CD4-positive, alpha-beta memory T cell (primary cell): ENCODE results near the gene WIZ. TPM values are rescaled to one million over a fixed set of nuclear protein-coding genes. Genes with fewer than 3 reads are reported as not detected.

Experiments
- CTCF ChIA-PET: fragments of 350-600 bp; sonication (Branson Sonifier 250); formaldehyde crosslinking; loops from one replicate; lab custom pipeline; 2021; ENCODE audit warnings: inconsistent platforms; ENCODE audit not compliant: partially characterized antibody; lab: Charles Lee
- POLR2A ChIA-PET: fragments of 350-600 bp; sonication (Branson Sonifier 250); formaldehyde crosslinking; loops from one replicate; lab custom pipeline; 2021; ENCODE audit not compliant: partially characterized antibody; lab: Charles Lee
- DNase-seq, 5 donors: peaks; one replicate each; pipeline versions ENCODE4 v3.0.0 to v3.0.0-alpha.2; 2020 to 2022; ENCODE audit warnings: mixed read lengths in 1 of 5
- H3K27ac ChIP-seq: one replicate; pipeline ENCODE4 v1.7.0; 2013; ENCODE audit warnings: low read depth, low read length
- H3K27me3 ChIP-seq: 2 replicates; pipeline ENCODE4 v1.7.0; 2013; ENCODE audit warnings: mild to moderate bottlenecking, low read length, moderate library complexity; ENCODE audit not compliant: insufficient read depth
- H3K36me3 ChIP-seq: 2 replicates; pipeline ENCODE4 v1.7.0; 2013; ENCODE audit warnings: mild to moderate bottlenecking, low read length, moderate library complexity; ENCODE audit not compliant: insufficient read depth
- H3K4me1 ChIP-seq: 2 replicates; pipeline ENCODE4 v1.7.0; 2013; ENCODE audit warnings: mild to moderate bottlenecking, low read length, moderate library complexity; ENCODE audit not compliant: insufficient read depth
- H3K4me3 ChIP-seq, 2 donors: one replicate each; pipeline ENCODE4 v1.7.0; 2013; ENCODE audit warnings: low read length in 2 of 2, mild to moderate bottlenecking in 1 of 2
- H3K9me3 ChIP-seq, 2 donors: one replicate each; pipeline ENCODE4 v1.7.0; 2013; ENCODE audit warnings: low read length in 2 of 2, control low read depth in 1 of 2; ENCODE audit not compliant: control insufficient read depth in 1 of 2
- H3K27ac Mint-ChIP-seq, 7 donors: one replicate each; pipeline ENCODE4 v1.8.0; 2020 to 2021; ENCODE audit warnings: mixed read lengths in 7 of 7, mild to moderate bottlenecking in 6 of 7, inconsistent platforms in 3 of 7, moderate library complexity in 3 of 7
- H3K27me3 Mint-ChIP-seq, 2 donors: one replicate each; pipeline ENCODE4 v1.8.0; 2020 to 2021; ENCODE audit warnings: mixed read lengths in 2 of 2
- H3K36me3 Mint-ChIP-seq, 2 donors: one replicate each; pipeline ENCODE4 v1.8.0; 2020 to 2021; ENCODE audit warnings: mixed read lengths in 2 of 2, inconsistent platforms in 1 of 2, mild to moderate bottlenecking in 1 of 2
- H3K4me1 Mint-ChIP-seq, 4 donors: one replicate each; pipeline ENCODE4 v1.8.0; 2020 to 2021; ENCODE audit warnings: mixed read lengths in 4 of 4, mild to moderate bottlenecking in 1 of 4
- H3K4me3 Mint-ChIP-seq, 8 donors: one replicate each; pipeline ENCODE4 v1.8.0; 2020 to 2021; ENCODE audit warnings: mixed read lengths in 8 of 8, mild to moderate bottlenecking in 7 of 8, moderate library complexity in 6 of 8, inconsistent platforms in 3 of 8
- H3K9me3 Mint-ChIP-seq, 8 donors: one replicate each; pipeline ENCODE4 v1.8.0; 2020 to 2021; ENCODE audit warnings: mixed read lengths in 8 of 8, mild to moderate bottlenecking in 5 of 8, inconsistent platforms in 3 of 8, moderate library complexity in 1 of 8
- intact Hi-C: fragments of 100-400 bp; cut with micrococcal nuclease; formaldehyde crosslinking; loops from one replicate; pipeline ENCODE4 v1.15.1; 2023
- polyA plus RNA-seq, 2 donors: library from polyadenylated mRNA; unstranded; fragments of 300-500 nt; fragmentation: Illumina TruSeq; gene quantifications; one replicate each; pipeline ENCODE4 v1.2.3, GENCODE V29; 2021
- total RNA-seq, 2 experiments: library from RNA; stranded (reverse); gene quantifications; one replicate each; pipeline ENCODE4 v1.2.3, GENCODE V29; 2021

Gene WIZ
- total and polyA plus RNA-seq, 4 experiments from 2014 or later: 0.03 to 30.0 (median 15.6) TPM

DNA sequence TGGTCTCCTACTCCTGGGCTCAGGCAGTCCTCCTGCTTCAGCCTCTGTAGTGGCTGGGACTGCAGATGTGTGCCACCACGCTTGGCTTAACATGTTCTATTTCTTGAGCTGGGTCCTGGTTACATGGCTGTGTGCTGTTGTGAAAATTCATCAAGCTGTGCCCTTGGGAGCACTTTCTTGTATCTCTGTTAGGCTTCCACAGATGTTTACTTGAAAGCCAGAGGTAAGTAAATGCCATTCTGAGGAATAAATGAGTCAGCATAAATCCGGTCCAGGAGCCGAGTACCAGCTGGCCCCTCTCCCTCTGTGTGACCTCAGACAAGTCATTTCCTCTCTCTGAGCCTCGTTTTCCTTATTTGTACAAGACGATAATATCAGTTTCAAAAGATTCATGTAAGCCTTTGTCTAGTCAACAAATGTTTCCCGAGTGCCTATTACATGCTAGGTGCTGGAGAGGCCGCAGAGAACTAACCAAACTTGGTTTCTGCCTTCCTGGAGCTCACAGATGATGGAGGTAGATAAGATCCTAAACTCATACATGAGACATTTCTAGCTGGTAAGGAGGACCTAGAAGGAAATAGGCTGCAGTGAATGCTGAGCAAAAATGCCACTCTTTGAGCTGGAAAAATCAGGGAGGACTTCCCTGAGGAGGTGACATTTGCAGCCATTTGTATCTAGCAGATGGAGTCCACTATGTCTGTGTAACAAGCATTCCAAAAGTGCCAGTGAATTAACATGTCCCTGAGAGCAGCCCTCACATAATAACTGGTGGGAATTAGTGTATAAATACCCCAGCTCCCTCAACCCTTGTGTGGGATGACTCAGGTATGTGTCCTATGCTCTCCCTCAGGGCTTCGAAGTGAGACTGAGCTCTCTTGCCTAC lies 17.3 kb upstream of the WIZ start:
- ChIA-PET POLR2A (interaction anchor here (1.0 to 11.3 kb wide), 20 partner anchors 8 to 861 kb away, joined by 3 to 180 read pairs (median 7); partner anchors contain the start of genes AKAP8, AKAP8L, PGLYRP2 and WIZ), CTCF (interaction anchor here (0.6 to 9.7 kb wide), 9 partner anchors 10 to 87 kb away, joined by 3 to 106 read pairs (median 4); partner anchors contain the start of genes AKAP8 and AKAP8L)
- Mint-ChIP-seq H3K27ac (peak overlapping the region; percentile 83 to 97 (median 91)), H3K27me3 (no peaks in the 10 kb centered on the region), H3K4me3 (peak overlapping the region; percentile 74 to 89 (median 78)), H3K36me3 (peaks cover 7 to 21% of the 10 kb centered on the region in 2 donors), H3K4me1 (peaks cover 38 to 74% (median 55%) of the 10 kb centered on the region in 4 donors), H3K9me3 (no peaks in the 10 kb centered on the region)
- Histone ChIP-seq H3K27me3 (no peaks in the 10 kb centered on the region), H3K27ac (peak overlapping the region; percentile 38), H3K36me3 (no peaks in the 10 kb centered on the region), H3K4me3 (no peak overlapping the region), H3K4me1 (peaks cover 71% of the 10 kb centered on the region), H3K9me3 (no peaks in the 10 kb centered on the region)
- intact Hi-C loops: loop anchor here (1.0 to 5.0 kb wide), 4 partner anchors 35 to 89 kb away; no protein-coding TSS in a partner anchor
- DNase-seq: peak; percentile 56 to 89 (median 65)

DNA sequence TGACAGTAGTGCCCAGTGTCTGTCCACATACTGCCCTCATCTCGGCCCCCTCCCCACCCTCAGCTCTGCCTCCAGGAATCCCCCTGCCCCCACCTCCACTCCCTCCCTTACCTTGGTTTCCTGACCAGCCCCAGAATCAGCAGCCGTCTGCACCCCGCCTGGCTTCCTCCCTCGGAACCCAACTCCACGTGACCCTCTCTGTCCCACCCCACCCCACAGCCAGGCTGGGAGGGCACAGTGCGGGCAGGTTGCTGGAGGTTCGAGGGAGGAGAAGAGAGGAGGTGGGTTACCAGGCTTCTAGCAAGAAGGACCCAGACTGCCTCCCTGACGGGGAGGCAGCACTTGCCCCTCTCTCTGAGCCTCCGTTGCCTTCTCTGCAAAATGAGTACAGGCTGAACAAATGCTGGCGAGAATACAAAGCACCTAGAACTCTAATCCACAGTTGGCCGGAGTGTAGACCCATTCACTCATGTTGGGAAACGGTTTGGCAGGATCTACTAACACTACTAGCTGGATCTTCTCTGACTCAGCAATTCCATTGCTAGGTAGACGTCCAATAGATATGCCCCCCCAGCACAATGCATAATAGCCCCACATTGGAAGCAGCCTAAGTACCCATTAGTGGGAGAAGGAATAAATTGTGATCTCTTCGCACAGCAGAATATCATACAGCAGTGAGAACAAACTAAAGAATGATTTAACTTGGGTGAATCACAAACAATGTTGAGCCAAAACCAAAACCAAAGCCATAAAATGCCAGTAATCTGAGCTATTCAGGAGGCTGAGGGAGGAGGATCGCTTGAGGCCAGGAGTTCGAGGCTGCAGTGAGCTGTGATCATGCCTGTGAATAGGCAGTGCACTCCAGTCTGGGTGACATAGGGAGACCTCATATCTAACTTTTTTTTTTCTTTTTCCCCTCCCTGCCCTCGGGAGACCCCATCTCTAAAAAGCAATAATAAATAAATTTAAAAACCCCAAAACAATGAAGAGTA lies 14.9 kb upstream of the WIZ start, which contains the start of gene RASAL3:
RASAL3 (minus strand) TSS at position 151 of the 992 bp plus-strand sequence. CDS start 186 bp downstream, outside the sequence.
- intact Hi-C loops: loop anchor here (1.0 to 5.0 kb wide), 3 partner anchors 14 to 87 kb away; partner anchors contain the start of gene AKAP8
- peak within 1 kb of the TSS; percentile 91 for H3K27ac ChIP-seq
- no peaks in the 10 kb centered on the region for H3K27me3 Mint-ChIP-seq
- peaks cover 21% of the 10 kb centered on the region for H3K36me3 ChIP-seq
- H3K27me3 ChIP-seq: no peaks in the 10 kb centered on the region
- peak within 1 kb of the TSS; percentile 91 to 97 (median 96) for H3K27ac Mint-ChIP-seq
- ChIA-PET POLR2A (interaction anchor here (0.7 to 11.3 kb wide), 21 partner anchors 13 to 611 kb away, joined by 3 to 180 read pairs (median 4); partner anchors contain the start of genes AKAP8, AKAP8L, BRD4 and PGLYRP2), CTCF (interaction anchor here (0.6 to 9.7 kb wide), 6 partner anchors 31 to 288 kb away, joined by 3 to 106 read pairs (median 8); partner anchors contain the start of genes AKAP8 and AKAP8L)
- H3K36me3 Mint-ChIP-seq: peaks cover 17 to 38% of the 10 kb centered on the region in 2 donors
- H3K4me3 ChIP-seq: peak within 1 kb of the TSS; percentile 83 to 98
- peaks cover 39 to 85% (median 61%) of the 10 kb centered on the region in 4 donors for H3K4me1 Mint-ChIP-seq
- no peaks in the 10 kb centered on the region for H3K9me3 Mint-ChIP-seq
- peaks cover 83% of the 10 kb centered on the region for H3K4me1 ChIP-seq
- H3K4me3 Mint-ChIP-seq: peak within 1 kb of the TSS; percentile 94 to 97 (median 96)
- H3K9me3 ChIP-seq: no peaks in the 10 kb centered on the region
- DNase-seq: peak; percentile 43 to 75 (median 48)

DNA sequence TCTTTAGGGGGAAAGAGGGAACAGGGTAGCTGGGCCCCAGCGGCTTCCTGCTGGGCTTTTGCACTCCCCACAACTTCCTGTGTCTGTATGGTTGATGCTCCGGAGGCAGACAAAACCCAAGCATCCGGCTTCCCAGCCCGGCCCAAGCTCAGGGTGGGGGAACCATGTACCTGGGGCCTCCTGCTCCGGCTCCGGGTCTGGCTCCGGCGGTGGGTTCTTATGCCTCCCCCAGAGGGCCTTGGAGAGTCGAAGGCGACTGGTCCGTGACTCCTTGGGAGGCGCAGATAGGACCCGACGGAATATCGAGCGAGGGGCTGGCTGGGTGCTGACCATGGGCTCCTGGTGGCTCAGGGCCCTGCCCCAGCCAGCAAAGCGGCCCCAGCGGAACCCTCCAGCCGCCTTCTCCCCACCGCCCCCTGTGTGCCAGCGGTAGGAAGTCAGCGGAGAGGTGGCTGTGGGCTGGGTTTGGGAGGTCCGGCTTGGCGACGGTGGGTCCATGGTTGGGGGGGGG lies 14.2 kb upstream of the WIZ start:
- intact Hi-C loops: loop anchor here (1.0 to 5.0 kb wide), 2 partner anchors 14 to 87 kb away; partner anchors contain the start of gene AKAP8
- Mint-ChIP-seq H3K36me3 (peaks cover 20 to 41% of the 10 kb centered on the region in 2 donors), H3K4me3 (peak overlapping the region; percentile 94 to 97 (median 96)), H3K27me3 (no peaks in the 10 kb centered on the region), H3K9me3 (no peaks in the 10 kb centered on the region), H3K4me1 (peaks cover 36 to 79% (median 57%) of the 10 kb centered on the region in 4 donors), H3K27ac (peak overlapping the region; percentile 91 to 97 (median 96))
- Histone ChIP-seq H3K4me1 (peaks cover 75% of the 10 kb centered on the region), H3K9me3 (no peaks in the 10 kb centered on the region), H3K27me3 (no peaks in the 10 kb centered on the region), H3K36me3 (peaks cover 26% of the 10 kb centered on the region), H3K4me3 (peak overlapping the region; percentile 83 to 98), H3K27ac (peak overlapping the region; percentile 91)
- POLR2A ChIA-PET: interaction anchor here (0.9 to 11.3 kb wide), 24 partner anchors 10 to 612 kb away, joined by 3 to 180 read pairs (median 4); partner anchors contain the start of genes AKAP8, AKAP8L, BRD4 and PGLYRP2
- DNase-seq: peak; percentile 76 to 86 (median 80)
- CTCF ChIA-PET: interaction anchor here (0.7 to 9.7 kb wide), 8 partner anchors 9 to 89 kb away, joined by 3 to 106 read pairs (median 5); partner anchors contain the start of genes AKAP8 and AKAP8L

DNA sequence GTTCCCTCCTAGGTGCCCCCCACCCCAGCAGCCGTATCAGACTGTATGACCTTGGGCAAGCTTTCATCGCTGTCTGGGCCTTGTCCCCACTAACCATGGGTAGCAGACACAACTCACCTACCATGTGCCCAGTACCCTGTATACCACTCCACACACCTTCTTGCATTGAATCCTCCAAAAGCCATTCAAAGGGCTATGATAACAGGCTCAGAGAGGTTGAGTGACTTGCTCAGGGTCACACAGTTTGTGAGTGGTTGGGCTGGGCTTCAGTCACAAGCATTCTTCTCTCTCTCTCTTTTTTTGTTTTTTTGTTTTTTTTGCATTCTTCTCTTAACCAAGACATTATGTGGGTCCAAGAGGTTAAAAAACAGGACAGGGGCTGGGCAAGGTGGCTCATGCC lies 11.9 kb upstream of the WIZ start:
- H3K36me3 Mint-ChIP-seq: peaks cover 25 to 46% of the 10 kb centered on the region in 2 donors
- no peaks in the 10 kb centered on the region for H3K27me3 Mint-ChIP-seq
- H3K4me3 ChIP-seq: no peak overlapping the region
- intact Hi-C loops: loop anchor here (5.0 kb wide), 1 partner anchor 84 kb away; the partner anchor contains the start of gene AKAP8
- no peaks in the 10 kb centered on the region for H3K9me3 ChIP-seq
- H3K4me1 ChIP-seq: peaks cover 53% of the 10 kb centered on the region
- no peaks in the 10 kb centered on the region for H3K9me3 Mint-ChIP-seq
- no peaks in the 10 kb centered on the region for H3K27me3 ChIP-seq
- no peak for DNase-seq
- H3K36me3 ChIP-seq: peaks cover 38% of the 10 kb centered on the region
- CTCF ChIA-PET: interaction anchor here (1.6 to 9.7 kb wide), 3 partner anchors 10 to 91 kb away, joined by 4 to 106 read pairs (median 82); partner anchors contain the start of gene AKAP8L
- H3K4me3 Mint-ChIP-seq: peak overlapping the region; percentile 57 to 97 (median 94)
- H3K27ac Mint-ChIP-seq: peak overlapping the region; percentile 82 to 96 (median 88)
- H3K27ac ChIP-seq: peak overlapping the region; percentile 32
- H3K4me1 Mint-ChIP-seq: peaks cover 13 to 57% (median 37%) of the 10 kb centered on the region in 4 donors
- POLR2A ChIA-PET: interaction anchor here (0.7 to 11.3 kb wide), 7 partner anchors 10 to 90 kb away, joined by 3 to 180 read pairs (median 15); partner anchors contain the start of genes AKAP8L and WIZ

DNA sequence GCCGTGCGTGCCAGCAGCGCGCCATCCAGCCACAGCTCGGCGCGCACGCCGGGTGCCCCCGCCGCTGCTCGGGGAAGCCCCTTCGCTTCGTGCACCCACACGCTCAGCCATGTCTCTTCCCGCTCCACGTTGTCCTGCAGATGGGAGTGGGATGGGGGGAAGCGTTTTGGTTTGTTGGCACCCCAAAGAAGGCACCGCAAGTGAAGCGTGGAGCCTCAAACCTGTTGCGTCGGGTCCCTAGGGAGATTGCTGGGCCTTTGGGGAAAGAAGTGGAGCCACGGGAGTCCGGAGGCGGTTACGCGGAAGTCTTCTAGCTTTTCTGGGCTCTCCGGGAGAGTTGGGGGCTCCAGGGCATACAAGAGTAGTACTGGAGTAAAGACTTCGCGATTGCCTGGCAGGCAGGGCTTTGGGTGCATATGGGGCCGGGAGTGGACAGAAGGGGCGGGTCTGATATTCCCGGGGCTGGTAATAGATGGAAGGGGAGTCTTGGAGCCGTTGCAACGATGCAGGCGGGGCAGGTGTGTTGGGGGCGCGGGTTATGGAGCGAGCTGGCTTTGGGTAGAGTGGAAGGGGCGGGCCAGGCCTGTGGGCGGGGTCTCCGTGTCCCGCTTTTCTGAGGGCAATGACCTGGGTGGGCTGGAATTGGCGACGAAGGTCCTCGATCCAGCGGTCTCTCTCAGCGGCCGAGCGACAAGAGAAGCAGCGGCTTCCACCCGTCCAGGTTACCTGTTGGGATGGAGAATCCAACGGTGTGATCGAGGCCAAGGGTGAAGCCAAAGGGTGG lies 8.1 kb upstream of the WIZ start:
- peak overlapping the region in 4 of 7 donors; percentile 37 to 93 (median 48) for H3K27ac Mint-ChIP-seq
- H3K4me1 Mint-ChIP-seq: peaks cover 9 to 45% (median 28%) of the 10 kb centered on the region in 4 donors

More for the DNA sequence above, 8.1 kb upstream of the WIZ start:
- Mint-ChIP-seq H3K36me3 (peaks cover 45 to 61% of the 10 kb centered on the region in 2 donors), H3K4me3 (no peak overlapping the region), H3K9me3 (no peaks in the 10 kb centered on the region), H3K27me3 (no peaks in the 10 kb centered on the region)
- Histone ChIP-seq H3K9me3 (no peaks in the 10 kb centered on the region), H3K4me3 (no peak overlapping the region), H3K36me3 (peaks cover 74% of the 10 kb centered on the region), H3K27me3 (no peaks in the 10 kb centered on the region), H3K4me1 (peaks cover 38% of the 10 kb centered on the region), H3K27ac (no peak overlapping the region)
- CTCF ChIA-PET: no interaction called here
- intact Hi-C loops: no loop called here
- POLR2A ChIA-PET: interaction anchor here (0.7 to 3.3 kb wide), 5 partner anchors 9 to 25 kb away, joined by 3 to 17 read pairs (median 7); no protein-coding TSS in a partner anchor
- DNase-seq: no peak
